Astrocyte of the hippocampus (primary cell): Measurements from ENCODE around the gene FAM241A.

ENCODE experiments used
- DNase-seq: peaks from one replicate; pipeline ENCODE4 v3.0.0; 2011; ENCODE audit warnings: low read depth, low spot score

FAM241A gene

GRCh38 chr4:112213856-112214255, 68.6 kb downstream of the FAM241A start:
- DNase-seq: no peak

- no peak for DNase-seq
These were observed 69.4 kb downstream of the FAM241A start for GRCh38 chr4:112214390-112215264.

- DNase-seq: no peak
These were observed 74.6 kb downstream of the FAM241A start for GRCh38 chr4:112219826-112220366.

- no peak for DNase-seq
These were observed 77.1 kb downstream of the FAM241A start for GRCh38 chr4:112222219-112222955.

- no peak for DNase-seq
These were observed 79.9 kb downstream of the FAM241A start for GRCh38 chr4:112225157-112225556.

GRCh38 chr4:112230879-112231778, 85.9 kb downstream of the FAM241A start:
- peak; percentile 99 for DNase-seq

GRCh38 chr4:112231779-112232713, 86.8 kb downstream of the FAM241A start, which contains the start of gene AP1AR:
AP1AR (plus strand) TSS chr4:112231787; CDS start chr4:112232092, 305 bp downstream.
- peak; percentile 92 for DNase-seq

GRCh38 chr4:112234952-112235609, 89.8 kb downstream of the FAM241A start:
- DNase-seq: peak; percentile 86

- DNase-seq: no peak
These were observed 90.8 kb downstream of the FAM241A start for GRCh38 chr4:112236040-112236439.

- no peak for DNase-seq
These were observed 93.6 kb downstream of the FAM241A start for GRCh38 chr4:112238833-112239232.
